ENCODE measurements around the gene SPAG8.

SPAG8 gene

GRCh38 chr9:35812025-35812602 is at the start of gene SPAG8:
TSS of gene SPAG8 (minus strand) at chr9:35812262. CDS start at chr9:35812147, 115 bp downstream.
- peak; percentile 87 for DNase-seq (ENCODE audit: low read depth)

- no peak for DNase-seq (ENCODE audit: low read depth)
Measured at GRCh38 chr9:35861161-35861897, 49.3 kb upstream of the SPAG8 start.

DNA sequence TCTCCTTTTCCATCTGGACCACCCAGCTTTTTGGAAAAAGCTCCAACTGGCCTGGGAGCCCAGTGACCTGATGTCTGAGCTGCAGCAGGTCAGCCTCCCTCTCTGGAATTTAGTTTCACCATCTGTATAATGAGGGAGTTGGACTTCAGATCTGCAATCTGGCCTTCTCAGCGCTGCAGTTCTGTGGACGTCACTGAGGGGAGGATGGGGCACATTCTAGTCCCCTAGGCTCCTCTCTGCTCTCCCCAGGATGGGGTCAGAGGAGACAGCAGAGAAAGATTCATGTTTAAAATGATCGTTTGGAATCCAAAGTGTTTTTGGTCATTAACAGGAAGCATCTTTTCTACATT is 47.9 kb upstream of the SPAG8 start:
- no peak for DNase-seq (ENCODE audit: low read depth)

GRCh38 chr9:35859310-35859989 is 47.4 kb upstream of the SPAG8 start:
- DNase-seq (ENCODE audit: low read depth) = no peak

- DNase-seq (ENCODE audit: low read depth) = no peak
Measured at GRCh38 chr9:35858458-35858857, 46.4 kb upstream of the SPAG8 start.

DNA sequence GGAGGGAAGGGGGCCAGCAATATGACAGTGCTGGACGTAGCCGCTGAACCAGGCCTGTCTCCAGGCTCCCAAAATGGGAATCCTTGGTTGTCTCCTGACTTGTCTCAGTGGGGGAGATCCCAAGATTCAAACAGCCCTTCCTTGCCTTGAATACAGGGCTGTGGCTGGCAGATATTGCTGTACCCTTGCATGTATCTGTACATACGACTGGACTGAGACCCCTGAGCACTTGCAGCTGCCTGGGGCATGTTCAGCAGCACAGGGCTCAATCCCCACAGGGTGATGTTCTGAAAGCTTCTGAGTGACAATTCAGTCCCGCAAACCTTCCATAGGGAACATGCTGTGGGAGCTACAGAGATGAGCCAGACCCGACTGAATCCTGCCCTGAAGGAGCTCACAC is 44.8 kb upstream of the SPAG8 start:
- DNase-seq (ENCODE audit: low read depth) = no peak

DNA sequence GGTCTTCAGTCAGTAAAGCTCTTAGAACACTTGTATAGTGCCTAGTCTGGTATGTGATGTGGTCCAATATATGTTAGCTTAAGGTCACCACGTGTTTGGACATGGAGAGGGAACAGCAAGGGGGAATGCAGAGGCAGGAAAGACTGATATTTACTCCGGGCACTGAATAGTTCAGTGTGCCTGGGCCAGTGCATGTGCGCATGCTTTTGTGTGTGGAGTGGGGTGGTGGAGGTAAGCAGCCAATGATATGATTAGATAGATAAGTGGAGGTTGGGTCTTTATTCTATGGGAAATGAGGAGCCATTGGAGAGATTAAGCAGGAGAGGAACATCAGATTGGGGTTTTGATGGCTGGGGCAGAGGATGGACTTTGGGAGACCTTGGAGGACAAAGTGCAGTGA is 44.1 kb upstream of the SPAG8 start:
- DNase-seq (ENCODE audit: low read depth) = no peak

- DNase-seq (ENCODE audit: low read depth) = no peak
Measured at GRCh38 chr9:35854091-35854762, 42.2 kb upstream of the SPAG8 start.

- no peak for DNase-seq (ENCODE audit: low read depth)
Measured at GRCh38 chr9:35852876-35853865, 41.1 kb upstream of the SPAG8 start.

DNA sequence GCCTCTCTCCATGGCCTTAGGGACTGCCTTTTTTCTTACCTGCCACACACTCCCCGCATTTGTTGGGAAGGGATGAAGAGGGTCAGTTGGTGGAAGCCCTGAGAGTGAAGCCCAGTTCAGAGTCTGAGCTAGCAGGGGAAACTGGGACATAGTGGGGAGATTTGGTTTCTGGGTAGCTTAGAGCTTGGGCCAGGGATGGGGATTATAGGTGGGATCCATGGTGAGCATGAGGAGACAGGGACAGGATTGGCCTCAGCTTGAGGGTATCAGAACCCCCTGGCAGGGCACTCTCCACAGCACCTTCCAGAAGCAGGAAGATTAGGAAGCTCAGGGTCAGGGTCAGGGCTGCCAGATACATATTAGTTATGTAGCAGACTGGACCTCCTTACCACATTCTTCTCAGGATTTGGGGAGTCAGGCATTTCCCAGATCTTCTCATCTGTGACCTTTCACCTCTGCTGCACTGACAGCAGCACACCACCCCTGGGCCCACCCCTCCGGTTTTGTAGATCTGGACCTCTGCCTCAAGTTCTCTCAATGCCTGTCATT is 40.3 kb upstream of the SPAG8 start:
- no peak for DNase-seq (ENCODE audit: low read depth)

GRCh38 chr9:35847792-35848572 is 35.9 kb upstream of the SPAG8 start:
- peak; percentile 34 for DNase-seq (ENCODE audit: low read depth)

DNA sequence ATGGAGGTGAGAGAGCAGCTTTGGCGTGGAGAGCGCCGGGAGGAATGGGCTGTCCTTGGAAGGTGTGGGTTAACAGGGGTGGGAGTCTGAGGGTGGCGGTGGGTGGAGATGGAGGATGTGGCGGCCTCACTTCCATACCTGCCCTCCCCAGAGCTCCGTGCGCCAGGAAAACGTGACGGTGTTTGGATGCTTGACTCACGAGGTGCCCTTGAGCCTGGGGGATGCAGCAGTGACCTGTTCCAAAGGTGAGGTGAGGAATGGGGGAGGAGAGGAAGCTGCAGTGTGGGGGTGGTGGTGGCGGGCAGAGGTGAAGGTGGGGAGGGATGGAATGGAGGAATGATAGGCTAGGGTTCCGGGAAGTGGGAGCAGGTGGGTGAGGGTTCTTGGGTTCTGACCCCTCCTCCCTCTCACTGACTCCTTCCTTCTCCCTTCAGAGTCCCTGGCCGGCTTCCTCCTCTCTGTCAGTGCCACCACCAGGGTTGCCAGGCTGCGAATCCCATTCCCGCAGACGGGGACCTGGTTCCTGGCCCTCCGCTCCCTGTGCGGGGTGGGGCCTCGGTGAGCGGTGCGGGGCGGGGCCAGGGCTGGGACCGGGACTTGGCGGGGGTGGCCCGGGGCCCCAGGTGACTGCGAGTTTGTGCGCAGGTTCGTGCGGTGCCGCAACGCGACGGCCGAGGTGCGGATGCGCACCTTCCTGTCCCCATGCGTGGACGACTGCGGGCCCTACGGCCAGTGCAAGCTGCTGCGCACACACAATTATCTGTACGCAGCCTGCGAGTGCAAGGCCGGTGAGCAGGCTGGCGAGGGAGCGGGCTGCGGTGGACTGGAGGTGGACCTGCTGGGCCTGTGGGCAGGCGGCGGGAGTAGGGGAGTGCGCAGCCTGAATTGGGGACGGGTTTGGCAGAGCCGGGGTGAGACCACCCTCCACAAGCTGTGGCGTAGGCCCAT is 34.0 kb upstream of the SPAG8 start:
- no peak for DNase-seq (ENCODE audit: low read depth)

- DNase-seq (ENCODE audit: low read depth) = no peak
Measured at GRCh38 chr9:35844628-35845270, 32.7 kb upstream of the SPAG8 start.

GRCh38 chr9:35842795-35843194 is 30.7 kb upstream of the SPAG8 start:
- no peak for DNase-seq (ENCODE audit: low read depth)

DNA sequence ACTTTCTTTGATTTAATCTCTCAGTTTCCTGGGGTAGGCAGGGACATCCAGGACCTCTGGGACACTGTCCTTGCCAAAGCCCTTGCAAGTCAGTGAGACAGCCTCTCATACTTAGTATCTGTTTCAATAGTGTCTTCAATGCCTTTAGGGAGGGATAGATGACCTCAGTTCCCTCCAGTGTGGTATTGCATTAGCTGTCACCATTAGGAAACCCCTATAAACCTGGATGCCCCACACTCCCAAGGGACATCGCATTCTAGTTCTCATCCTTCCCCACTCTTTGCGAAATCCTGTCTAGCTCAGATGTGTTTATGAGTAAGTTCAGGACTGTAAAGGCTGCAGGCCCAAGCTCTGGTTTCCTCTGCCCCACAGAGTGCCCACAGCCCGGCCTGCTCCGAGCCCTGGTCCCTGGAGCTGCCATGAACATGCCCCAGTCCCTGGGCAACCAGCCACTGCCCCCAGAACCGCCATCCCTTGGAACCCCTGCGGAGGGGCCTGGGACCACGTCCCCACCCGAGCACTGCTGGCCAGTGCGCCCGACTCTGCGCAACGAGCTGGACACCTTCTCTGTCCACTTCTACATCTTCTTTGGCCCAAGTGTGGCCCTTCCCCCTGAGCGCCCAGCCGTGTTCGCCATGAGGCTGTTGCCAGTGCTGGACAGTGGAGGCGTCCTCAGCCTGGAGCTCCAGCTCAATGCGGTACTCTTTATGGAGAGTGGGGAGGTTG is 30.1 kb upstream of the SPAG8 start:
- no peak for DNase-seq (ENCODE audit: low read depth)

DNA sequence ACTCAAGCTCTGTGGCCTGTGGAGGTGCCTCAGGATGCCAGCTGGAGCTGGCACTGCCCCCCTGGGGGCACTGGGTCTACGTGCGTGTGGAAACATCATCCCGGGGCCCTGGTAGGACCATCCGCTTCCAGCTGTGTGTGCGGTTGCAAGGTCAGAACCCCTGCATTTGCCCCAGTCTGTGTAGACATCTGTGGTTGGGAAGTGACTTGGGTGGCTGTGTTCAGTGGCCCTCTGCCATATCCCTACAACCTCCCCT is 29.5 kb upstream of the SPAG8 start:
- no peak for DNase-seq (ENCODE audit: low read depth)

GRCh38 chr9:35840881-35841644 is 29.0 kb upstream of the SPAG8 start:
- no peak for DNase-seq (ENCODE audit: low read depth)

DNA sequence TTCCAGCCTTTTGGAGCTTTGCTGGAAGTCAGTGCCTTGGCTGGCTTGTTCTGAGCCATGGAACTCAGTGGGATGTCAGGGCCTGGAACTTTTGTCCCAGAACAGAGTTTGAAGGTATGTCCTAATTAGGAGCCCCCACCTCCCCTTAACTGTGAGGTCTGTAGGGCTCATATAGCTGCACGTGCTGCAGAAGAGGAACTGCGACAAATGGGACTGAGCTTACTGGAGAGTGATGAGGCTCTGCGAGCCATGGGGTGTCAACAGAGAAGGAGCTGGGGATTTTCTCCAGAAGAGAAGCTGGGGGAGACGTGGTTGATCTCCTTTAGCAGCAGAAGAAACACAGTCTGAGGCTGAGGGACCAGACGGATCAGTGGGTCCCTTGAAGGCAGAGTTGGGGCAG is 27.9 kb upstream of the SPAG8 start:
- no peak for DNase-seq (ENCODE audit: low read depth)
